GM19043 (cell line): ENCODE data around the gene CAMK2G.
A peak's percentile ranks its signal among the peaks of the same experiment; 100 is the strongest.
"Not testable (repeated sequence)": the region's sequence is repeated elsewhere in the genome, so short reads cannot be mapped to it uniquely, and the experiment has no call there.

ENCODE experiments used
- ATAC-seq: cut with Tn5 transposase; IDR thresholded peaks from one replicate; pipeline ENCODE4 v1.9.1; 2021; ENCODE audit warnings: low read depth; ENCODE audit not compliant: unreplicated experiment

CAMK2G gene

DNA sequence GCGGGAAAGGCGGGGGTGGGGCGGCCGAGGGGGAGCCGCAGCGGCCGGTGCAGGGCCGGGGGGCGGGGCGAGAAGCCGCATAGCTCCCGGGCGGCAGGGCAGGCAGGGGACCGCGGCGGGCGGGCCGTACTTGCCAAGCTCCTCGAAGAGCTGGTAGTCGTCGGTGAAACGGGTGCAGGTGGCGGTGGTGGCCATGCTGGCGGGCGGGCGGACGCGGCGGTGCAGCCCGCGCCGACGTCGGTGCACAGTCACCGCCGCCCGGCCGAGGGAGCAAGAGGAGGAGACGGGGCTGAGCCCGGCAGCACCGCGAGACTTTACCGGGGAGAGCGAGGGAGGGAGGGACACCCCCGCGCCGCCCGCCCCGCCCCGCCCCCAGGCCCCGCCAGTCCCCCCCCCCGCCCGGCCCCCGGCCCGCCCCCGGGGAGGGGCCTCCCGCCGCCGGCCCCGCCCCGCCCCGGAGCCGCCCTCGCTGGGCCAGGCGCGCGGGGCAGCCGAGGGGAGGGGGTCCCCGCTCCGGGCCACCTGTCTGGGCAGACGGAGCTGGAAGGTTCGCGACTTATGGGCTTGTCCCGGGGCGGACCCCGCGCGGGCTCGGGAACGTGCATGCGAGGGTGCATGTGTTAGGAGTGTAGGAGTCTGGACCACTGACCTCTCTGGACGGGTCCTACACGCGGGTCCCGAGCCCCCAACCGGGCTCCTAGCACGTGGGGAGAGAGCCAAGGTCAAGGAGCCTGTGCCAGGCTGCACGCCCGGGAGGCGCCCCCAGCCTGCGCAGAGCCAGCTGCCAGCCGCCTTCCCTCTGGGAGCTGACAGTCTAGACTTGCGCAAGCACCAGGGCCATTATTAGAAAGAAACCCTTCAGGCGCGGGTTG is at the start of gene CAMK2G:
CAMK2G (minus strand) TSS at position 289 of the 872 bp plus-strand sequence; CDS start at position 195, 94 bp downstream.
- ATAC-seq = peak; percentile 76

DNA sequence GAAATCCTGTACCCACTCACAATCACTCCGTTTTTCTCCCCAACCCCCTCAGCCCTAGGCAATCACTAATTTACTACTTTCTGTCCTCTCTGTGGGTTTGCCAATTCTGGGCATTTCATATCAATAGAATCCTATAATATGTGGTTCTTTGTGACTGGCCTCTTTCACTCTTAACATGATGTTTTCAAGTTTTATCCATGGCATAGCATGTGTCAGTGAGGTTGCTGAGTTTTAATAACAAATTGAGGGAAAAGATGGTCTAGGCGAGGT is 48.4 kb upstream of the CAMK2G start:
- no peak for ATAC-seq

DNA sequence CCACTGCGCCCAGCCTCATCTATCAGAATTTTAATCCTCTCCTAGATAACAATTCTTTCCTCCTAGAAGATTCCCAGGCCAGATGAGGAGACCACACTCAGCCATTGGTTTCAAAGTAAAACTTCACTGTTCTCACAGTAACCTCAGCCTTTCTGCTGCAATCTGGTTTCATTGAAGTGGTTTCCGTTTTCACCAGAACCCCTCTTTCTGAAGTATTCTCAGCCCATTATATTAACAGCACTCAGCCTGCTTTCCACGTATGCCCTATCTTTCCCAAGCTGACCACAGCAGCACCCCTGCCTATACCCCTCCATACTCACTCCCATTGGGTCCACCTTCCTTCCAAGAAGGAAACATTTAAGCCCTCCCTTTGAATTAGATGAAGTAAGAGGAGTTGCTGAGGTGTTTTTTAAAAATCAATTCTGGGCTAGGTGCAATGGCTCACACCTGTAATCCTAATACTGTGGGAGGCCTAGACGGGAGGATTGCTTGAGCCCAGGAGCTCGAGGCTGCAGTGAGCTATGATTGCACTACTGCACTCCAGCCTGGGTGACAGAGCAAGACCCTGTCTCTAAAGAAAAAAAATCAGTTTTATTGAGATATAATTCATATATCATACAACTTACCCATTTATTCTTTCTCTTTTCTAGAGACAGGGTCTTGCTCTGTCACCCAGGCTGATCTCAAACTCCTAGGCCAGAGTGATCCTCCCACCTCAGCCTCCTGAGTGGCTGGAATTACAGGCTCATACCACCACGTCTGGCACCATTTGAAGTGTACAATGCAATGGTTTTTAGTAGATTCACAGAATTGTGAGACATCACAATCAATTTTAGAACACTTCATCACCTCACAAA is 47.9 kb upstream of the CAMK2G start:
- ATAC-seq = no peak

DNA sequence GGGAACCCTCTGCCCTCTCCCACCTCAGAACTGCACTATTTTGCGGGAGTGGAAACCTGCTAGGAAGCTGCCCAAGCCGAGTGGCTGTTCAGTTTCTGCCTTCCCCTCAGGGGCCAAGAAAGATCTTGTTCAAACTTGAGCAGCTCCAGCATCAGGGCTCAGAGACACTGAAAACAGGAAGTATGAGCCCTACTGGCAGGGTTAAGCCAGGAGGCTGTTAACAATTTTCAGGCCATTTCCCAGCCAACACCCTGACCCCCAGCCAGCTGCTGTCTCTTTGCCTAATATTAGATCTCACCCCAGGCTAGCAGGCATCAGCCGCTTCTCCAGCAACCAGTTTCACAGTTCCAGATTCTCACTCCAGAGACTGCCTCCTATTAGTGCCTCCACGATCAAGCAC is 45.7 kb upstream of the CAMK2G start:
- peak; percentile 70 for ATAC-seq

DNA sequence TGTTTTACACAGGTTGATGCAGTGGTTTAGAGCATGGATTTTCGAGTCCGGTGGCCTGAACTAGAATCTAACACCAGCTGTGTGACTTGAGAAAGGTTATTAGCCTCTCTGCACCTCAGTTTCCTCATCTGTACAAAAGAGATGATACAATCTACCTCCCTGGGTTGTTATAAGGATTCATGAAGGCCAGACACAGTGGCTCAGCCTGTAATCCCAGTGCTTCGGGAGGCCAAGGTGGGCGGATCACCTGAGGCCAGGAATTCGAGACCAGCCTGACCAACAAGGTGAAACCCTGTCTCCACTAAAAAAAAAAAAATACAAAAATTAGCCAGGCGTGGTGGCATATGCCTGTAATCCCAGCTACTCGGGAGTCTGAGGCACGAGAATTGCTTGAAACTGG is 45.1 kb upstream of the CAMK2G start:
- ATAC-seq = not testable (repeated sequence)

DNA sequence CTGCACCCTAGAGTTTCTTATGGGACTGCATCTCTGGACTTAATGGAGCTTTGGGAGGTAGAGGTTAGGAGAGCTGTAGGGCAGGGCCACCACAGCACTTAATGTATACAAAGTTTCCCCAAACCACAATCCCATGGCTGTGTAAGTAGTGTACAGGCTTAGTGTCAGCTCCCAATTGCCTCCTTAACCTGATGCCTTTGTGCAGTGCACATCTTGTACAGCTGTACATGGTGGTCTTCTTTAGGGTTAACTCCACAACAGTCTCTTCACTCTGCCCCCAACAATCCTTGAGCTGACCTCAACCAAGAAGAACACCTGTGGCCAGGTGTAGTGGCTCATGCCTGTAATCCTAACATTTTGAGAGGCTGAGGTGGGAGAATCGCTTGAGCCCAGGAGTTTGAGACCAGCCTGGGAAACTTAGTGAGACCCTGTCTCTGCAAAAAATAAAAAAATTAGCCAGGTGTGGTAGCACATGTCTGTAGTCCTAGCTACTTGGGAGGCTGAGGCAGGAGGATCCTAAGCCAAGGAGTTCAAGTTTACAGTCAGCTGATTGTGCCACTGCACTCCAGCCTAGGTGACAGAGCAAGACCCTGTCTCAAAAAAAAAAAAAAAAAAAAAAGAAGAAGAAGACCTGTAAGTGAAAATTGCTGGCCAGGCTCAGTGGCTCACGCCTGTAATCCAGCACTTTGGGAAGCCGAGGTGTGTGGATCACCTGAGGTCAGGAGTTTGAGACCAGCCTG is 43.4 kb upstream of the CAMK2G start:
- no peak for ATAC-seq

DNA sequence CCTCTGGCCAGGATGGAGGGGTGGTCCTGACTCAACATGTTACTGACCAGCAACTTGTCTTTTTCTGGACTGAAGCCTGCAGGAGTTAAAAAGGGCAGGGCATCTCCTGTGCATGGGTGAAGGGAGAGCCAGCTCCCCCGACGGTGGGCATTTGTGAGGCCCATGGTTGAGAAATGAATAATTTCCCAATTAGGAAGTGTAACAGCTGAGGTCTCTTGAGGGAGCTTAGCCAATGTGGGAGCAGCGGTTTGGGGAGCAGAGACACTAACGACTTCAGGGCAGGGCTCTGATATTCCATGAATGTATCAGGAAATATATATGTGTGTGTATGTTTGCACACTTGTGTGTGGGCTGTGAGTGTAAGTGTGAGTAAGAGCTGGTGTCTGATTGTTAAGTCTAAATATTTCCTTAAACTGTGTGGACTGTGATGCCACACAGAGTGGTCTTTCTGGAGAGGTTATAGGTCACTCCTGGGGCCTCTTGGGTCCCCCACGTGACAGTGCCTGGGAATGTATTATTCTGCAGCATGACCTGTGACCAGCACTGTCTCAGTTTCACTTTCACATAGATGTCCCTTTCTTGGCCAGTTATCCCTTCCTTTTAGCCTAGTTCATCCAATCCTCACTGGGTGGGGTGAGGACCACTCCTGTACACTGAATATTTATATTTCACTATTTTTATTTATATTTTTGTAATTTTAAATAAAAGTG is 42.6 kb upstream of the CAMK2G start:
- no peak for ATAC-seq

DNA sequence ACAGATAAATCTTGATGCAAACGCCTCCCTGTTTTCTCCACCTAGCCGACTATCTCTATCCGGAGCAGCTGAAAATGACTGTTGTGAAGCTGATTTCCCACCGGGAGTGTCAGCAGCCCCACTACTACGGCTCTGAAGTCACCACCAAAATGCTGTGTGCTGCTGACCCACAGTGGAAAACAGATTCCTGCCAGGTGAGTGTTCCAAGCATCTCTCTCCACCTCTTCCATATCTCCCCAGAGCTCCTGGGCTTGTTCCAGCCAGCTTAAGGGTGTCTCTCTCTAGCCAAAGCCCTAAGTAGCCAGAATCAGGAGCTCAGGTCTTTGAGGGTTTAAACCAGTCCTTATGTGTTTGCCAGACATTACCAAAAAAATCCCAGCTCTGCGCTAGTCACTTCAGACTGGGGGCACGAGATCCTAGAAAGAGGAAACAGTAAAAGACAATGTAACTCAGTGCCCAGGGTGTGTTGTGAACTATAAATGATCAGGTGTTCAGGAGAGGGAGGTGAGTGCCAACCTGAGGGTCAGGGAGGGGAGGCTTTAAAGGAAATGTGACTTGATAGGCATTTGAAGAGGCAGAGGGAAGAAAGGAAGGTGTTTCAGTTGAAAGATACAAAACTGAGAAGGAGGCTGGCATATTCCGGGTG is 41.0 kb upstream of the CAMK2G start:
- ATAC-seq = no peak

DNA sequence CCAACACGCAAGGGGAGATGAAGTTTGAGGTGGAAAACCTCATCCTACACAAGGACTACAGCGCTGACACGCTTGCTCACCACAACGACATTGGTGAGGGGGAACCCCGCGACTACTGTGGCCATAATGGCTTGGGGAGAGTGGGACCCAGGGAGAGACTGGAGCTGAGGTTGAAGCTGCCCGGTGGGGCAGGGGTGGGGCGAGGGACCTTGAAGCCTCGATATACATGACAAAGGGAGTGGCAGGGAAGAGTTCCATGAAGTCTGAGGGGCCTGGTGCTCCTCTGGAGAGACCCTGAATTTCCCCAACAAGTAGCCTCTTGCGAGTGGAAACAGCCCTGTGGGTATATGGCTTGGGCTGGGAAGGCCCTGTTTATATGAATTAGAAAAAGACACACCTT is 39.7 kb upstream of the CAMK2G start:
- ATAC-seq = no peak

DNA sequence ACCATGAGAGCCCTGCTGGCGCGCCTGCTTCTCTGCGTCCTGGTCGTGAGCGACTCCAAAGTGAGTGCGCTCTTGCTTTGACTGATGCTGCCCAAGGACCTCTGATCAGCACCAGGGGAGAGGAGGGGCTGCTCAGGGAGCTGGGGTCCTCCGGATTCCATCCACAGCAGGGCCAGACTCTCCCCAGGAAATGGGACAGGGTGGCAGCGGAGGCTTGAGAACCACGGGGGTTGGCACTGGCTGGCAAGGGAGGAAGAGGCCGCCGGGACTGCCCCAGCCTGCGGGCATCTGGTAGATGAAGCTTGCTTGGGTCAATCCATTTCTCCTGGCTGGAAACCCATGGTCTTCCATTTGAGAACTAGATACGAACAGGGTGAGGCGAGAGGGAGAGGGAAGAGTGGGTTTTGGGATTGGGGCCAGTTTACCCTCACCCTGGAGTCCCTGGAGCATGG is 37.2 kb upstream of the CAMK2G start:
- ATAC-seq = no peak

DNA sequence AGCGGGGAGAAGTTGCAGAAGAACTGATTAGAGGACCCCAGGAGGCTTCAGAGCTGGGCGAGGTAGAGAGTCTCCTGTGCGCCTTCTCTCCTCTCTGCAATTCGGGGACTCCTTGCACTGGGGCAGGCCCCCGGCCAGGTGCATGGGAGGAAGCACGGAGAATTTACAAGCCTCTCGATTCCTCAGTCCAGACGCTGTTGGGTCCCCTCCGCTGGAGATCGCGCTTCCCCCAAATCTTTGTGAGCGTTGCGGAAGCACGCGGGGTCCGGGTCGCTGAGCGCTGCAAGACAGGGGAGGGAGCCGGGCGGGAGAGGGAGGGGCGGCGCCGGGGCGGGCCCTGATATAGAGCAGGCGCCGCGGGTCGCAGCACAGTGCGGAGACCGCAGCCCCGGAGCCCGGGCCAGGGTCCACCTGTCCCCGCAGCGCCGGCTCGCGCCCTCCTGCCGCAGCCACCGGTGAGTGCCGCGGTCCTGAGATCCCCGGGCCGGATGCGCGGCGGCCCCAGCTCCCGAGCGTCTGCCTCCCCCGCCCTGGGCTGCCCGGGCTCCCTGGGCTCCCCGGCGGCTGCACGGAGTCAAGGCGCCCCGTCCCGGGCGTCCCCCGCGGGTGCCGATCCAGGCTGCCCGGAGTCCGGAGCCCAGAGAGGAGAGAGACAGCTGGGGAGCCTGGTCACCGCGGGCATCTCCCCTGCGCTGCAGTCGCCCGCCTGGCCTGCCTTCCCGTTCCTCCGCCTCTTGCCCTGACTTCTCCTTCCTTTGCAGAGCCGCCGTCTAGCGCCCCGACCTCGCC is 36.6 kb upstream of the CAMK2G start, which contains the start of gene PLAU:
PLAU (plus strand) TSS at position 369 of the 789 bp plus-strand sequence. CDS start 424 bp downstream, outside the sequence.
- no peak for ATAC-seq

DNA sequence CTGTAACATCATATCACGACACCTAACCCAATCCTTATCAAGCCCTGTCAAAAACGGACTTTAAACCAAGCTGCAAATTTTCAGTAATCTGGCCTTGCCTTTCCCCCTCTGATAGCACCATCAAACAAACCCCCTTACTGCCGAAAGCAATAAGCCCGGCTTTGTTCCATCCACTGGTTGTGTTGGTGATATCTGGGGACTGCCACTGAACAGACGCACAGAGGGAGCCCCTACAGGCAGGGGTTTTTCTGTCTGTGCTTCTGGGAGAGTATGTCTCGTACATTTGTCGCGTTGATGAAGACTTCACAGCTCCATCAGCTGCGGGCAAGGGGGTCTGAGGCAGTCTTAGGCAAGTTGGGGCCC is 36.0 kb upstream of the CAMK2G start:
- ATAC-seq = no peak

DNA sequence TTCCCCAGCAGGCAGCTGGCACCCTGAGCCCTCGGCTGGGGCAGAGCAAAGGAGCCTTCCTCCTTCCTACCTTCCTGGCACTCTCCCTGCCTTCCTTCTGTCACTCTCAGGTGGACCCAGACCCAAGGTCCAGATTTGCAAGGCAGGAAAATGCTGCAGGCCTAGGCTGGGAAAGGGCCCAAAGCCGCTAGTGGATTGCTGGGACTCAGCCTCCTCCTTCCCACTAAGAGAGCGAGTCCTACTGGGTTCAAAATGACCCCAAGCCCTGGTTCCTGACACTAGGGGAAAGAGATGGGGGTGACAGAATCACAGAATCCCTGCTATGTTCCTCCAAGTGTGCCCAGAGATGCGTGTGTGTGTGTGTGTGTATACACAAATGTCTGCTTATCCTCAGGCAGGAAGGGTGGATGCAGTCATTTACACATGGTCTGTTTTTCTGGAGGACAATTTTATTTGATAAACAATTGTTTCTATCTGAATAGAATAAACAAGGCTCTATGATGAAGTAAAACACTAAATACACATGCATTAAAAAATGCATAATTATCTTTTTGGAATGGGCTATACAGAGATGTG is 35.3 kb upstream of the CAMK2G start:
- no peak for ATAC-seq

DNA sequence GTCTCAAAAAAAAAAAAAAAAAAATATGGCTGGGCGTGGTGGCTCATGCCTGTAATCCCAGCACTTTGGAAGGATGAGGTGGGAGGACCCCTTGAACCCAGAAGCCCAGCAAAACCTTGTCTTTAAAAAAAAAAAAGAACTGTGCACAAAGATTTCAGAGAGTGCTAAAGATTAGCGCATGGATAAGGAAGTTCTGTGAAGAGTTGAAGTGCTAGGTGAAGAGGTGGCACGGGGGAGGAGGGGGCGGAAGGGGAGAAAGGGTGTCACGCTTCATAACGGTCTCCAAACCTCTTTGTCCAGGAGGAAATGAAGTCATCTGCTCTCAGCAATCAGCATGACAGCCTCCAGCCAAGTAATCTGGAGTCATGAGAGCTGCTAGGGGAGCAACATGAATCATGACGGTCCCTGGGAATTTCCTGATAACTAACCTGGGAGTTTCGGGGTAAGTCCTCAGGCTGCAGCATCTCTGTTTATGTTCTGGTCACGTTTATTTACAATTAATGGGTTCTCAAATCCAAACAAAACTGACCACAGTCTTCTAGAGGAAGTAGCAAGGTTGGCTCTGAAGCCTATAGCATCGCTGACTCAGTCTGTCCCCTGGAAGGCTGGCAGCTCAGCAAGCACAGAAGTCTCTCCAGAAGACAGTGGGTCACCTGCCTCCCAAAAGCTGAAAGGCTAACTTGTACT is 34.6 kb upstream of the CAMK2G start:
- no peak for ATAC-seq

DNA sequence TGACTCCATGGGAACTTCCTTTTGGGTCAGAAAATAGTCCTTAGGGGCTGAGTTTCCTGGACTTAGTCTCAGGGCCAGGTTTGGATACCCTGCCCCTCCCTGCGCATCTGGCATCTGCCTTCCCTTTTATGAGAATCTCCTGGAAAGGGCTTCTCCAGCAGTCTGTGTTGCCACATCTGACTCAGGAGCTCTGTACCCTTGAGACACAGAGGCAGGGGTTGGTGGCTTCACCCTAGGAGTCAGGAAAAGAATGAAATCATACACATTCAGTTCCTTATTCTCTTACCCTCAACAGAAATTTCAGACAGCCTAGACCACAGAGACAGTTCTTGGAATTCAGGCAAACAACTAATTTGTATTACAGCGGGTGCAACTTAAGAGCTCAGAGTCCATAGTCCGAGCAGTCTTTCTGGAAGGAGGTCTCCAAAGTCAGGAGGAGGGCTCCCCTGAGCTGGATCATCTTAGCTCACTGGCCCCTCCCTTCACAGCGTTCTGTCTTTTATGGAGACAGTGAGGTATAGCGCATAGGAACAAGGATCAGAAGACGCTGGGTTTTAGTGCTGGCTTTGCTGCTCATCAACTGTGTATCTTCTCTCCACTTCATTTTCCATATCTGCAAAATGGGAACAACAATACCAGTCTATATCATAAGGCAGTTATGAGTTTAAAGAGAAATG is 33.6 kb upstream of the CAMK2G start:
- ATAC-seq = no peak

DNA sequence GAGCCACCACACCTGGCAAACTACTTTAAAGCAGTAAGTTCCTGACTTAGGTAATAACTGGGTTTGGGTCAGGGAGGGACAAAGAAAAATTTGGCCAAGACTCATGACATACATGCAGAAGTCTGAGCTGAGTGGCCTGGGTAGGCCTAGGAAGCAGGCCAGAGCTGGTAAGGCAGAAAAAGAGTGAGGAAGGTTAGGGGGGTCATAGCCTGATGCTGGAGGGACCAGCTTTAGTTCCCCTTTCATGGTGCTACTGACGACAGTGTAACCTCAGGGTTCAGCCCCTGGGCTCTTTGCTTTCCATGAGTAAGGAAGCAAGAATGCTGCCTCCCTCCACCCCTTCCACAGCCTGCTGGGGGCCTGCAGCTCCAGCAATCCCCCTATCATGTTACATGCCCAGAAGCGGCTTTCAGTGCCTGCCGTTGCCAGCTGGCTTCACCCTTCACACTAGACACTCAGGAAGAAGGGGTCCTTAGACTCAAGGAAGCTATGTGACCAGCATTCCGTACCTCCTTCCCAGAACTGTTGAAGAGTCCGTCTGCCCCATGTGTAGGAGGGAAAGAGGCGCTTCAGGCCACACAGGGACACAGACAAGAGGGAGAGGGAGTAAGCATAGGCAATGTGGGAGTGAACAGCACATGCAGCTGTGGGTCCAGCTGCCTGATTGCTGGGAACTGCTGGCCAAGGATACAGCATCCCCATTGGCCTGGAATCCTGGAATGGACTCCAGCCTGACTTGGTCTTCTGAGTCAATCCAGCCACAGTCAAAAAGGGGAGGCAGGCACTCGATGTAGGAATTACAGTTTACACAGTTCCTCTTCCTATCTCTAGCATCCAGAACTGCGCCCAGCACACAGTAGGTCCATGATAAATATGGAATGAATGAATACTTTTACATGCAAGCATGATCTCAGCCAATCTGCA is 32.4 kb upstream of the CAMK2G start:
- ATAC-seq = no peak
